GM18502 (cell line): Measurements from ENCODE around the gene OLIG1.

ENCODE experiments used
- ATAC-seq: cut with Tn5 transposase; IDR thresholded peaks from one replicate; pipeline ENCODE4 v1.9.1; 2021; ENCODE audit warnings: mild to moderate bottlenecking; ENCODE audit not compliant: unreplicated experiment, poor library complexity

OLIG1 gene

DNA sequence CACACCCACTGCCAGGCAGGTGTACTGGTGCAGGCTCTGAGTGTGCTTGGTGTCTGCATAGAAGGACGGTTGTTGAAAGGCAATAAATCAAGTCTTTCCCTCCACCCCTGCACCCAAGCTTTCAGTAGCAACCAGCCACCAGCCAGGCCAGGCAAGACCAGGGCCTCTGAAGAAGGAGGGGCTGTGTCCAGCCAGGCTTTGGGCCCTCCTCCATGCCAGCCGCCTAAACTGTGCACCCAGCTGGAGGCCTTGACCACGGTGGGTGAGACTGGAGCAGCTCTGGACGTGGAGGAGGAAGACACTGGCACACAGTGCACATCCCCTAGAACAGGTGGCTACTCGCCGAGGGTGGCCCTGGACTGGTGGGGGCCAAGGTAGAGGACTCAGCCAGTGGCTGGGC, 39.3 kb upstream of the OLIG1 start:
- no peak for ATAC-seq

DNA sequence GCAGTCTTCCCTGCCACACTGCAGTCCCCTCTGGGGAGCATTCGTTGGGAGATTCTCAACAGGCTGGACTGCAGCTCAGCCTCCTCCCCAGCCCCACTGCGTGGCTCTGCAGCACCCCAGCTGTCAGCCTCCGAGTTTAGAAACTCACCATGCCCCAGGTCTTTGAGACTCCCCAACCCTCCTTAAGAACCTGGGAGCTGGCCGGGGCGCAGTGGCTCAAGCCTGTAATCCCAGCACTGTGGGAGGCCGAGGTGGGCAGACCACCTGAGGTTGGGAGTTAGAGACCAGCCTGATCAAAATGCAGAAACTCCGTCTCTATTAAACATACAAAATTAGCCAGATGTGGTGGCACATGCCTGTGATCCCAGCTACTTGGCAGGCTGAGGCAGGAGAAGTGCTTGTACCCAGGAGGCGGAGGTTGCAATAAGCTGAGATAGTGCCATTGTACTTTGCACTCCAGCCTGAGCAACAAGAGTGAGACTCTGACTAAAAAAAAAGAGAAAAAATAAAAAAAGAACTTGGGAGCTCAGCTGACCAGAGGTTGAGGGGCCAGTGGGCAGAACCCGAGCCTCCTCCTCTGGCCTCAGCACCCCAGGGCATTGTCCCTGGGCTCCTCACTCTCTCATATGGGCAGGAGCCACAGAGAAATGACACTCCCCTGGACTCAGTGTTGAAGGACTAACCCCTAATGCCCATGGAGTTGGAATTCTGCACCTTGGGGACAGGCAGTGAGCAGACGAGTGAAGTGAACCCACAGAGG, 38.6 kb upstream of the OLIG1 start:
- no peak for ATAC-seq

DNA sequence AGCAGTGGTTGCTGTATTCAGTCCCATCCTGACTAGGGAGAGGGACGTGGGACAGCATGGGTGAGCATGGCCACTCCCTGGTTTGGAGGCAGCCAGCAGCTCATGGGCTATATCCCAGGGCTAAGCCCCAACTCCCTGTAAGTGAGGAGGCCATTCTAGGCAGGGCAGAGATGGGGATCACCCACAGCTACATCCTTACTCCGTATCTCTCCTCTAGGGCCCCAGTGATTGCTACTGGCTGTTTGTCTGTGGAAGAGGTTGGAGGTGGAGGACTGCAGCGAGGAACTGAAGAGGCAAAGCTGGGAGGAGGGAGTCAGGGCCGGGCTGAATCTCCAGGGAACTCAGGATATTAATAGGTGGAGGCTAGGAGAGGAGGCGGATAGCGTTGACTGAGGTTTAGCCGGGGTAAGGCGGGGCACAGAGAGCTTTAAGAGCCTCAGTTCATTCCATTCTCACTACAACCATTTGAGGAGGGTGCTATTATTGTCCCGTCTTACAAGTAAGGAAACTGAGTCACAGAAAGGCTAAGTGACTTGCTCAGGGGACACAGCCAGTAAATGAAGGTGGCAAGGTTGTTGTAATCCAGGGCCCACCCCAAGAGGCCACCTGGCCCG, 37.4 kb upstream of the OLIG1 start:
- no peak for ATAC-seq

DNA sequence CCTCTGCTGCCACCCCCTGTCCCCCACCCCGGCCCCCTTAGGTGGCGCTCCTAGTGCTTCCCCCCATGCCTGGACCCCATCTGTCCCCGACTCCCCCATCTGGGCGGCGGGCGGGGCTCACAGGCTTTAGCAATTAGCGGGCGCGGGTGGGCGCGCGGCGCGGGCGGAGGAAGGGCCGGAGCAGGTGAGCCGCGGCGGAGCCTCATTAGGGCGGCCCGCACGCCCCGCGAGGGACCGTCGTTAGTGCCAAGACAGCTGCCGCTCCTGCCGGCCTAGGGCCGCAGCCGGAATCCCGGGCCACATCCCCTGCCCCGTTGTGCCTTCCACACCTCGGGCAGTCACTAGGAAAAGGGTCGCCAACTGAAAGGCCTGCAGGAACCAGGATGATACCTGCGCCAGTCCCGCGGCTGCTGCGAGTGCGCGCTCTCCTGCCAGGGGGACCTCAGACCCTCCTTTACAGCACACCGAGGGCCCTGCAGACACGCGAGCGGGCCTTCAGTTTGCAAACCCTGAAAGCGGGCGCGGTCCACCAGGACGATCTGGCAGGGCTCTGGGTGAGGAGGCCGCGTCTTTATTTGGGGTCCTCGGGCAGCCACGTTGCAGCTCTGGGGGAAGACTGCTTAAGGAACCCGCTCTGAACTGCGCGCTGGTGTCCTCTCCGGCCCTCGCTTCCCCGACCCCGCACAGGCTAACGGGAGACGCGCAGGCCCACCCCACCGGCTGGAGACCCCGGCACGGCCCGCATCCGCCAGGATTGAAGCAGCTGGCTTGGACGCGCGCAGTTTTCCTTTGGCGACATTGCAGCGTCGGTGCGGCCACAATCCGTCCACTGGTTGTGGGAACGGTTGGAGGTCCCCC, 36.6 kb upstream of the OLIG1 start:
- ATAC-seq, result no peak

DNA sequence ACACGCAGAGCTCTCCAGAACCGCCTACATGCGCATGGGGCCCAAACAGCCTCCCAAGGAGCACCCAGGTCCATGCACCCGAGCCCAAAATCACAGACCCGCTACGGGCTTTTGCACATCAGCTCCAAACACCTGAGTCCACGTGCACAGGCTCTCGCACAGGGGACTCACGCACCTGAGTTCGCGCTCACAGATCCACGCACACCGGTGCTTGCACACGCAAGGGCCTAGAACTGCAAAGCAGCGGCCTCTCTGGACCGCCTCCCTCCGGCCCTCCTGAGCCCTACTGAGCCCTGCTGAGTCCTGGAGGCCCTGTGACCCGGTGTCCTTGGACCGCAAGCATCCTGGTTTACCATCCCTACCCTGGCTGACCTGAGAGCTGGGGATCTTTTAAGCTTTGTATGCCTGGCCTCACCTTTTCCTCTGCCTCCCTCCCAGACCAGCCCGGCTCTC, 36.0 kb upstream of the OLIG1 start:
- ATAC-seq, result no peak

DNA sequence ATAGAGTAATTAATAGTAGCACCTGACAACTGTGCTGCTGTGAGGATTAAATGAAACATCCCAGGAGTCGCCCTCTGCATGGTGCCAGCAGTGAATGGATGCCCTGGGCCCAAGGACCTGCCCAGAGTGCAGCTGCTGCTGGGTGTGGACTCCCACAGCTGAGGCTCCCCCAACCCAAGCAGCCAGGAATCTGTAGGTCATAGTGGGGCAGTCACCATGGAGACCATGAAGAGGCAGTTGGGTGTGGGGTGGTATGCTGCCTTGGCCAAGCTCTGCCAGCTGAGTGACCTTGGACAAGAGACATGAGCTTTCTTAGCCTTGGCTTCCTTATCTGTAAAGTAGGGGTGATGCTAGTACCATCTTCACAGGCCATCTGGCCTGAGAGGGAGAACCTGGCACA, 34.8 kb upstream of the OLIG1 start:
- ATAC-seq, result no peak

DNA sequence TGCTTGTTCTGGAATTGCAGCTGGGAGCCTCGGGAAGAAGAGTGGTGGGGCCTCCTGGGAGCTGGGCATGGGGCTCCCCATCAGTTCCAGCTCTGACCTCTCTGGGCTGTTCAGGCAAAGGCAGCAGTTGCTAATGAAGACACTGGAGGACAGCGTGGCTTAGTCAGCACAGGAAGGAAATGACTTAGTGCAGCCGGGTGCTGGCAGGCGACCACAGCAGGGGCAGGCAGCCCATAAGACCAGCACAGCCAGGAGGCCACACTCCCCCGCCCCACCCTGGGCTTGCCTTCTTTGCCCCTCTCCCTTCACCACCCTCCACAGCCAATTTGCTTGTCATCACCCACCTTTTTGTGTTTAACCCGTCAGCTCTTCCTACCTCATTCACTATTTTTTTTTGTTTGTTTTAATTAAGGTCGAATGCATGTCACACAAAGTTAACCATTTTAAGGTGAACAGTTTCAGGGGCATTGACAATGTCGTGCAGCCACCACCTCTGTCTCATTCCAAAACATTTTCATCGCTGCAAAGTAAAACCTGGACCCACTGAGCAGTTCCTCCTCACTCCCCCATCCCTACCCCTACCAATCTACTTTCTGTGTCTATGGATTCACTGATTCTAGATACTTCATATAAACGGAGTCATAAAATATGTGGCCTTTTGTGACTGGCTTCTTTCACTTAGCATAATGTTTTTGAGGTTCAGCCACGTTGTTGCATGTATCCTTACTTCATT, 33.3 kb upstream of the OLIG1 start:
- no peak for ATAC-seq

DNA sequence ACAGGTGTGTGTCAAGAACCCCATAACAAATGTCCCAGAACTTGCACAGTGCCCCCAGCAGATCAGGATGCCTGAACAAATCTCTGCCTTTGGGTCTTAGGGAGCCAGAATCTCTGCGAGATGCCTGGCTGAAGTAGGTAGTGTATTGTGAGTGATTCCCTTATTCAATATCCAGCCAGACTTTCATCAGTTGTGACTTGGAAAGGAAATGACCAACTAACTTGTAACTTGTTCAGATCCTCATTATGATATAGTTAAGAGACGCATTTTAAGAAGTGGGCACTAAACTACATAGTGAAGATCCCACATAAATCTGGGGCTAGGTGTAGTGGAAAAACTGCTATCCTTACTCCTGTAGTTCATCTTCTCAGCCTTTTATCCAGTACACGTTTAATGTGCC, 32.4 kb upstream of the OLIG1 start:
- no peak for ATAC-seq

DNA sequence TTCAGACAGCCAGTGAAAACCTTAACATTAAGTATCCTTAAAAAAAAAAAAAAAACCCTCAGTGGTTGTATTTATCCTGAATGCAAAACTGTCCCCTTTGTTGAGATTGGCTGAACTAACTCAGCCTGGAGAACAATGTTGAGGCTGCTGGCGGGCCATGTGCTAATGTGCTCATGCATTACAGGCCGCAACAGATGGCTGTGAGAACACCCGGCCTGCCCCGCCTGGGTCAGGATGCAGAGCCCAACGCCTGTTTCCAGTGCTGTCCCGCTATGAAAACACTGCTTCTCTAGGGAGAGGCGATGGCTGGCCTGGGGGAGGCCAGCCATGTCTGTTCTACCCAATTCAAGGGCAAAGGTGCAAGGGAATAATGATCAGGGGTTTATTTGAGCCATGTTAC, 30.4 kb upstream of the OLIG1 start:
- no peak for ATAC-seq

DNA sequence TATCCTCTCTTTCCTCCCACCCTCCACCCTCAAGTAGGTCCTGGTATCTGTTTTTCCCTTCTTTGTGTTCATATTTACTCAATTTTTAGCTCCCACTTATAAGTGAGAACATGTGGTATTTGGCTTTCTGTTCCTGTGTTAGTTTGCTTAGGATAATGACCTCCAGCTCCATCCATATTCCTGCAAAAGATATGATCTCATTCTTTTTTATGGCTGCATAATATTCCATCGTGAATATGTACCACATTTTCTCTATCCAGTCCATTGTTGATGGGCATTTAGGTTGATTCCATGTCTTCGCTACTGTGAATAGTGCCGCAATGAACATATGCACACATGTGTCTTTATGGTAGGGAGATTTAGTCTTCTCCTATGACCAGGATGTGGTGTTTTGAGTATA, 29.7 kb upstream of the OLIG1 start:
- ATAC-seq, result no peak

DNA sequence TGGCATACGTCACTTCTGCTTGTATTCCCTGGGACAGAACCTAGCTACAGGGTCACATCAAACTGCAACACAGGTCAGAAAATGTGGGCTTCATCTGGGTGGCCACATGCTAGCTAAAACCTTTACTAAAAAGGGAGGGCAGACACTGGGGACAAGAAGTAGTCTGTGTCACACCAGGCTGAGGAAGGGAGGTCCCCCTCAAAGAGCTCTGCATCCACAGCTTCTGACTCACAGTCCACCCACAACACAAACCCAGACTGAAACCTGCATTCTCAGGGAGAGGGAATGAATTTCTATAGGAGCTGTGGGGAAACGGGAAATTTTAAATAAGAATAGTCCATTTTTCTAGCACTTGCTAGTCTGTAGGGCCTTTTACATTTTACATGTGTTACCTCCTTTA, 28.0 kb upstream of the OLIG1 start:
- no peak for ATAC-seq

DNA sequence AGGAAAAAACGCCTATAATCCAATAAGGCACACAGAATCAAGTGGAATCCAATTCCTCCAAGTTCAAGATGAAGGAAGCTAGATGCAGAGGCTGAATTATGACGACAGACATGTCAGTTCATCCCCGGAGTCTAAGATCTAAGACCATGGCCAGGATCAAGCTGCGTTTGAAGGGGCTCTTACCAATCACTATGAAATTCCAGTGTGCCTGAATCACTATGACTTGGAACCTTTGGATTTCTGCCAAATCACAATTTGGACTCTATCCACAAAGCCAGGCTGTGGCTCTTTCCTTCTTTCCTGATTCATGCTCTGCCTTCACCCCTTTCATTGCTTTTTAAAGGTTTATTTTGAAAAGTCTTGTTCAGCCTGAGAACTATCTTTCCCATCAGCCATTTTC, 27.1 kb upstream of the OLIG1 start:
- no peak for ATAC-seq

DNA sequence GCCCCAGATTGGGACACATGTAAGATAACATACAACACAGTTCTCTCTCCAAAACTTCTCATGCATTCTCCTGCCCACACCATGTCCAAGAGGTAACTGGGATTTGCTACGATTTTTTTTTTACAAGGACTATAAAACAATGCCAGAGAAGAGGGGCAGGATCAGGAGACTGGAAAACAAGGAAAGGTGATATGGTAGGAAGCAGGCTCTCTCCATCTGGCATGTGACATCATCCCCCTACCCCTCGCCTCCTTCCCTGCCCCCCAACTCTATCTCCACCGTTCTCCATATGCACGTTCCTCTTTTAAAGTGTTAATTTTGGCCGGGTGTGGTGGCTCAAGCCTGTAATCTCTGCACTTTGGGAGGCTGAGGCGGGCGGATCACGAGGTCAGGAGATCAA, 23.5 kb upstream of the OLIG1 start:
- ATAC-seq, result no peak

DNA sequence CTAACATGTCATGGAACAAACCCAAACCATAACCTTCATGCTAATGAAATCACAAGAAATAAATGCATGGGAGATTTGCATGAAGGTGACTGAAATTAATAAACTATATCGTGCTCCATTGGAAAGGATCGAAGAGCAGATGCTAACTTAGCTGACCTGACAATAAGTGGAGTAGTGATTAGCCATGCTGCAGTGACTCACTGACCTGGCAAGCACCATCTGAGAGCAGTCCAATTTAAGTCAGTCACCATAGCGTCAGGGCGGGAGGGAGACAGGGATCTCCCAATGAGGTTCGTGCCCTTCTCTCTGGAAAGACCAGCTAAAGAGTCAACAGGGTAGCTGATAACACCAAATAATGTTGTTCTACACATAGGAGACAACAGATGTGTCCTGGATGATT, 22.7 kb upstream of the OLIG1 start:
- no peak for ATAC-seq

DNA sequence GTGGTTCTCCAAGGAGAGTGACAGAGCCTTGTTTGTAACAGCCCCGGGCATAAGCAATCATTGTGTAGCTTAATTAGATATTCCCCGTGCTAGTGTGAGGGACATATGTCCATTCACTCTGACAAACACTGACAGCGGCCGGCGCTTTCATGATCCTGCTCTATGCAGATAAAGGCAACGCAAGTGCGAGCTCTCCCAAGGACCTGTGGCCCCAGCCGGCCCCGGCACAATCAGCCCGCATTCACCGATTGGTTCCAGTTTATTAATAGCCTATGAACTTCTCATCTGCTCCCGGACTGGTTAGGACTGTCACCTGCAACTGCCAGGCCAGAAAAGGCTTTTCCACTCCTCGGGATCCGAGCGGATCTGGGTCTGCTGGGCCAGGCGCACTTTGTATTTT, 18.0 kb upstream of the OLIG1 start:
- no peak for ATAC-seq

DNA sequence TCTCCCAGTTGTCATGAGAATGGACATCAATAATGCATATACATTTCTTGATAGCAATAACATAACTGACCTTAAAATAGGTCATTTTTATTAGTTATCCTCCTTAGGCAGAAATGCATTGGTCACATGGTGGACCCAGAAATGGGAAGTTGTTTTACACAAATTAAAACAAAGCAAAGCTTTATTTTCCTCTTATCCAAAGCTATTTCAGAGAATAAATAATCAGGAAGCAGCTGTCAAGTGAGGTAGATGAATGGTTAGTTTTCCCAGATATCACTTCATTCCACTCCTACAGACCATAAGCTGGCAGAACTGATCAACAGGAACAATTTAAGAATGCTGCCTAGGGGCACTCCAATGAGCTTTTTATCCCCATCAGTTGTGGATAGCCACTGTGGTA, 16.0 kb upstream of the OLIG1 start:
- no peak for ATAC-seq

DNA sequence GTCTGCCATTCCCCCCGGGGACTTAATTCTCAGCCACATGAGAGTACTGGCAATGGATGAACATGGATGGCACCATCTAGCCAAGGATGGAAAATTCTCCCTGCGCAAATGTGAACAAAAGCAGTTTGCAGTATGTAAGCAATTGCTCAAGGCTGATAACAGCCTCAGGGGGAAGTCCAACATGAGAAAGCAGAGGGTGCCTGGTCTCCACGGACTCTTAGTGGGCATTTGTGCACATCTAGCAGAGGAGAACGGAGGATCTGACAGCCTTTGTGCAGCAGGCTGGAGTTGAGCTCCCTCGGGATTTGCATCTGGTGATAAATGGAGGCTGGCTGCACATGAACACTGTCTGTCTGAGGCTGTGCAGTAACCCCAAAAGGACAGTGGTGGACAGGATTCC, 13.9 kb upstream of the OLIG1 start:
- no peak for ATAC-seq

DNA sequence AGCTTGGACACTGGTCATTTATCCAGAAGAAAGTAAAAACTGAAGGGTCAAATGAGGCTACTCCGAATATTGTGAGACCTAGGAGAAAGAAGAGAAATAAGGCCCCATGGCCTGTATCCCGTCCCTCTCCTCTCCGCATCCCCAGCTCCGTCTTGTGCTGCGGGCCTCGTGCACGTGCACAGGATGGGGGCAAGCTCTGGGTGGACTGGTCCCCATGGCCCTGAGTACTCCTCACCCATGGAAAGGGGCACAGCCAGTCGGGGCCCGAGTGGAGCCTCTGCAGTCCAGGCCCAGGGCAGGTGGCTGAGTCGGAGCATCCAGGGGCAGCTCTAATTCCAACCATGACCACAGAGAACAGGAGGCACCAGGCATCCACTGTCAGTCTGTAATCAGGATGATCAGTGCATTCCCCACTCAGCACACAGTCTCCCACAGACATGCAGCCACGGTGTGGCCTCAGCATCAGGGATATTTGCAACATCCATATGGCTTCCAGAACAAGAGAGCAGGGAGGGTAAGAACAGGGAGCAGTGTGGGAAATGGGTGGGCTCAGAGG, 12.5 kb upstream of the OLIG1 start:
- ATAC-seq, result no peak

DNA sequence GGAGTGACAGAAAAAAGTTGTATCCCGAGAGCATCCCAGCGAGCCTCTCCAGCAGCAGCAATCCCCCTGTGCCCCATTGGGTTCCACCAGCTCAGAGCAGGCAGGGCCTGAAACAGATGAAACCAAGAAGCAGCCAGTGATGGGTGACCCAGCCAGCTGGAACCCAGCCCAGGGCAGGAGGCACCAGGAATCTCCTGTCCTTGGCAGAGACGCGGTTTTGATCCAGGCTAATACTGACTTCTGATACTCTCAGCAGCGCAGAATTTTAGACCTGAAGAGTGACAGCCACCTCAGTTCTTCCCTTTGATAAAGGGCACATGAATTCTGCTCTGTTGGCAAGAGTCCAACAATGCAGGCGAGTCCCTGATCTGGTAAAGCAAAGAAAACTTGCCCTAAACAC, 11.4 kb upstream of the OLIG1 start:
- ATAC-seq, result no peak

DNA sequence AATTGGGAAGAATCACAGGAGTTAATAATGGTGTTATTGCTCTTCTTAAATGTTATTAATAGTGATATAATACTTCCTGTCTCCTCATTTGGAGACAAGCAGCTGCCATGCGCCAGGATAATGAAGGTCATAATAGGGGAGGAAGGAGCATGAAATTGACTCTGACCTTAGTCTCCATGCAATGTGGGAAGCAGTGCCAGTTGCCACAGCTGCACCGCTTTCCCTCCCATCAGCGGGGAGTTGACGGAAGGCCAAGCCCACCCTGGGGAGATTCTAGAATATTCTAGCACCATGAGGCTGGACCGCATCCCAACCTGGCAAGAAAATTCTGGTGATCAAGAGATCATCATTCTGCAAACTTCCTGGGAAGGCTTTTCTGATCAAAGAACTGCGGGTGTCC, 11.0 kb upstream of the OLIG1 start:
- ATAC-seq, result no peak
